CD4-positive, alpha-beta T cell treated with Interleukin-17A for 4 hours (primary cell): ENCODE data around the gene S100Z.
"Not testable (repeated sequence)": the region's sequence is repeated elsewhere in the genome, so short reads cannot be mapped to it uniquely, and the experiment has no call there.

Experiments used
- DNase-seq: peaks from one replicate; pipeline ENCODE4 v3.0.0-alpha.2; 2020; ENCODE audit warnings: mixed read lengths

S100Z gene

DNA sequence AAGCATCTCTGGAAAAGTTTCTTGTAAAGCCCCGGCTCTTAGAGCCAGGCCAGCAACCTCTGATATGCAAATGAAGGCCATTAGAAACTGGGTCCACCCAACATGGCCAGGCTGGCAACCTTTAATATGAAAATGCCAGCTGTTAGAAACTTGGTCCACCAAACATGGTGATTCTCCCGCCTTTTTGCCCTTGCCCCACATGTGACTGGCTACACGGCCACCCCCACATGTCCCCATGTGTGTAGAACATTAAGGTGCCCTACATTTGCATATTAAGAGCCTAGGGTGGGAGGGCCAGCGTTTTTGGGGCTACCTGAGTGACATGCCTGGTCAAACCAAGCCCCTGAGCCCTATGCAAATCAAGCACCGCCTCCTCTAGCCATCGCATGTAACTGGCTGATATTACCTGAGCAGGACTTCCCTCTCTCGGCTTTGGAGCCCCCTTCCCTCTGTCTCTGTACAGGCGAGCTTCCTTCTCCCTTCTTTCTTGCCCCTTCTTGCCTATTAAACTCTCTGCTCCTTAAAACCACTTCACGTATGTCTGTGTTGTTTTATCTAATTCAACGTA is 39.0 kb downstream of the S100Z start:
- no peak for DNase-seq

DNA sequence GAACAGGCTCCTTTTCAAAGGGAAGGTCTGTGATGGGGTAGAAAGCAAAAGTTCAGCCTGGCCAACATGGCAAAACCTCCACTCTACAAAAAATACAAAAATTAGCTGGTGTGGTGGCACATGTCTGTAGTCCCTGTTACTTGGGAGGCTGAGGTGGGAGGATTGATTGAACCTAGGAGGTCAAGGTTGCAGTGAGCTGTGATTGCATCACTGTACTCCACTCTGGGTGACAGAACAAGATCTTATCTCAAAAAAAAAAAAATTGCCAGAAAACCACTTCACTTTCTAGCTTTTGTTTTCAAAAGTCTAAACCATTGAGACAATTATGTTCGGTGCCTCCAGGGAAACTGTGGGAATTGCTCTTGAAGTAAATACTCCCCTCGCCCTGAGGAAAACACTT is 43.5 kb downstream of the S100Z start:
- no peak for DNase-seq

DNA sequence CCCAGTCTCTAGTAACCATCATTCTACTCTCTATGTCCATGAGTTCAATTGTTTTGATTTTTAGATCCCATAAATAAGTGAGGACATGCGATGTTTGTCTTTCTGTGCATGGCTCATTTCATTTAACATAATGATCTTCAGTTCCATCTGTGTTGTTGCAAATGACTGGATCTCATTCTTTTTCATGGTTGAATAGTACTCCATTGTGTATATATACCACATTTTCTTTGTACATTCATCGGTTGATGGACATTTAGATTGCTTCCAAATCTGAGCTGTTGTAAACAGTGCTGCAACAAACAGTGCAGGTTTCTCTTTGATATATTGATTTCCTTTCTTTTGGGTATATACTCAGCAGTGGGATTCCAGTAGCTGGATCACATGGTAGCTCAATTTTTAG is 46.4 kb downstream of the S100Z start:
- DNase-seq, result no peak

DNA sequence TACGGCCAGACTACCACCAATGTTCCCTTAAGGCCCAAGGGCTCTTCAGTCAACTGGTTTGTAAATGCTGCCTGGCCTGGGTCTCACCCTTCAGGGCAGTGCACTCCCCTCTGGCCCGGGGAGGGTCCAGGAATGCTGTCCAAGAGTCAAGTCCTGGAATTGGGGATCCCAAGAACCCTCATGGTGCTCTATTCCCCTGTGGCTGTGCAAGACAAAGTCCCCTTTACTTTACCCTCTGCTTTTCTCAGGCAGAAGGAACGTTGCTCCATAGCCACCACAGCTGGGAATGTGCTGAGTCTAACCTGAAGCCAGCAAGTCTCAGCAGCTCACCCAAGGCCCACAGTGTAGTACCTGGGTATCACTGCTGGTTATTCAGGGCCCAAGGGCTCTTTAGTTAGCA is 51.7 kb downstream of the S100Z start:
- DNase-seq, result no peak

DNA sequence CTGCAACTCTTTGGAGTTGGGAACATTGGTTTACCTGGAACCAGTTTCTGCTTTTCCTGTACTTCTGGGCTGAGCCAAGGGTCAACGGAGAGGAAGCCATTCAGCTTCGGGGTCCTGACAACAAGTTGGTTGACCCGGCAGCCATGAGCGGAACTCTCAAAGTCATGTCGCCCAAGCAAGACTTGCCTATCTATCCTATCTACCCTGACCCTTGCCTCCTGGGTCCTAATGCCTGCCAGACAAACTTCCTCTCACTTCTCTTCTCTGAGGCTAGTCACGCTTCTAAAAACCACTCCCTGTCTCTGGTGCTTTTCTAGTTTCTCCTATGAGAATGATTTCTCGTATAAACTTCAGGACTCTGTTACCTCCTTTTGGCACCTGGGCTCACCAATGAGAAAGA is 58.4 kb downstream of the S100Z start:
- no peak for DNase-seq

DNA sequence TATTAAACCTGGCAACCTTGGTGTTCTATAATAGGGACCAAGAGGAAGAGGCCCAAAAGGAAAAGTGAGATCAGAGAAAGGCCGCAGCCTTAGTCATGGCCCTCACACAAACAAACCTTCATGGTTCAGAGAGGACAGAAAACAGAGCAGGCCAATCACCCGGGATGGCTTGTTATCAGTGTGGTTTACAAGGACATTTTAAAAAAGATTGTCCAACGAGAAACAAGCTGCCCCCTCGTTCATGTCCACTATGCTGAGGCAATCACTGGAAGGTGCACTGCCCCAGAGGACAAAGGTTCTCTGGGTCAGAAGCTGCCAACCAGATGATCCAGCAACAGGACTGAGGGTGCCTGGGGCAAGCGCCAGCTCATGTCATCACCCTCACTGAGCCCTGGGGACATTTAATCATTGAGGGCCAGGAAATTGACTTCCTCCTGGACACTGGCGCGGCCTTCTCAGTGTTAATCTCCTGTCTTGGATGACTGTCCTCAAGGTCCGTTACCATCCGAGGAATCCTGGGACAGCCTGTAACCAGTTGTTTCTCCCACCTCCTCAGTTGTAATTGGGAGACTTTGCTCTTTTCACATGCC is 60.6 kb downstream of the S100Z start:
- not testable (repeated sequence) for DNase-seq

DNA sequence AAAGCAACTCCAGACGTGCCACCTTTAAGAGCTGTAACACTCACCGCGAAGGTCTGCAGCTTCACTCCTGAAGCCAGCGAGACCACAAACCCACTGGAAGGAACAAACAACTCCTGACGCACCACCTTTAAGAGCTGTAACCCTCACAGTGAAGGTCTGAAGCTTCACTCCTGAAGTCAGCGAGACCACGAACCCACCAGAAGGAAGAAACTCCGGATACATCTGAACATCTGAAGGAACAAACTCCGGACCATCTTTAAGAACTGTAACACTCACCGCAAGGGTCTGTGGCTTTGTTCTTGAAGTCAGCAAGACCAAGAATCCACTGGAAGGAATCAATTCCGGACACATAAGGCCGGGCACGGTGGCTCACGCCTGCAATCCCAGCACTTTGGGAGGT is 64.9 kb downstream of the S100Z start:
- DNase-seq, result not testable (repeated sequence)

DNA sequence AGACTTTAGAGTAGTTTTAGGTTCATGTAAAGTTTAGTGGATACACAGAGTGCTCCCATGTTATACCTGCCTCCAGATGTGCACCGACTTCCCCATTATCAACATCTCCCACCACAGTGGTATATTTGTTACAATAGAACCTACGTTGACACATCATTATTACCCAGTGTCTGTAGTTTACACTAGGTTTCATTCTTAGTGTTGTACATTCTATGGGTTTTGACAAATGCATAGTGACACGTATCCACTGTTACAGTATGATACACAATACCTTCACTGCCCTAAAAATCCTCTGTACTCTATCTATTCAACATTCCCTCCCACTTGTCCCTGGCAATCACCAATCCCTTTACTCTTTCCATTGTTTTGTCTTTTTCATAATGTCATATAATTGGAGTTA is 68.7 kb downstream of the S100Z start:
- DNase-seq, result no peak

DNA sequence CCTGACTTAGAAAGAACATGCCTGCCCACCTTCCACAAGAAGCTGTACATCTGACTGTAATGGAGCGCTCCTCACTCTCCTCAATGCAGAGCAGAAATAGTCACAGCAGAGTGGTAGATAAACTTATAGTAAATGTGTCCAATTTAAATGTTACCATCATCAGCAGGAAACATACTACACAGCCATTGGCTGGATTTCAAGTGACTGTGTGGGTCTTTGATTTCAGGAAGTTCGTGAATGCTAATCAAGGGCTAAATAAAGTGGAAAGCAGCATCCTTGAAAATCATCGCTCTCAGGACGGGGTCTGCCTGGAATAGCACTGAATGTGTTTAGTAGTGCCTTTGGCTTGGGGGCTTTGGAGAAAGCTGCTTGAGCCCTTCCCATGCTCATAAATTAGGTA is 70.7 kb downstream of the S100Z start:
- DNase-seq, result no peak

DNA sequence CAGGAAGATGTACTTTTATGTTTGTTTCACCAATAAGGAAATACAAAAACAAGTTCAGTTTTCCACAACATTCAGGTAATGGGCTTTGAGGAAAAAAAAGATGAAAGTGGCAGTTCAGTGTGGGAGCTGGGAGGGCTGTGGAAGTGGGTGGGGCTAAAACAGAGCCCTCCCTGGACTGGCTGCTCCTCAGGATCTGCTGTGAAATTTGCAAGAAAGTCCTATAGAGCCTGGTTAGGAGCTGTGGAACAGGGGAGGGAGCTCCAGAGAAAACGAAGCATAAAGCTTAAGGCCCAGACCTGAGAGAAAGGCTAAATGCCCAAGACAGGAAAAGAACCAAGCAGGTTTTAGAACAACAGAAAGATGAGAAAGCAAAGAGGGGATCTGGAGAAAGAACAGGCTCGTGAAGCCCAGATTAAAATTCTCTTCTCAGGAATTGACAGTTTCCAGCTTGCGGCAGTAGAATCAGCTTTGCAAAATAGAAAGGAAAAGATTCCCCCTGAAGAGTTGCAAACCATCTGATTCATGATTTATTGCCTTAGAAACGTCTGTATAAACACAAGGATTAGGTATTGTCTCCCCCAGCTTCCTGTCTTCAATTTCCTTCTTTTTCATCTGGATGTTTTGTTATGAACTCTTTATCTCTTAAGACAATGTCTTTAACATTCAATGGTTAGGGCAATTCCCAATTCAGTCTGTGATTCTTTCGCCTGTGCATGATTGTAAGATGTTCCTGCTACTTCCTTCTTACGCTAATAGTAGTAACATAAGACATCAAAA is 76.7 kb downstream of the S100Z start:
- DNase-seq, result no peak

DNA sequence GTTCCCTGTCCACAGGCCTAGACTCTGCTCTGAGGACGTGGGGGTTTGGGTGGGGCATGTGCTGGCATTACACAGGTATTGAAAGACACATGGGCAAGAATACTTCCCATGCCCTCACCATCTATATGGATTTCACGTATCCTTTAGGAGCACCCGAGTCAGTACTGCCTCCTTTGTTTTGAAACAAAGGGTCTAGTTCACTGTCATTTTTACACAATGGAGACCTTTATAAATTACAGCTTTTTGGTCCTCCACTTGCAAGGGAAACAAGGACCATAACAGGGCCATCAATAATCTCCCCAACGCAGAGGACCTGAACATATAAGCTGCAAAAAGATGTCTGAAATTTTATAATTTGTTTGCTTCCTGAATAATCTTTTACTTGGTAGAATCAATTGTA is 78.1 kb downstream of the S100Z start:
- no peak for DNase-seq

DNA sequence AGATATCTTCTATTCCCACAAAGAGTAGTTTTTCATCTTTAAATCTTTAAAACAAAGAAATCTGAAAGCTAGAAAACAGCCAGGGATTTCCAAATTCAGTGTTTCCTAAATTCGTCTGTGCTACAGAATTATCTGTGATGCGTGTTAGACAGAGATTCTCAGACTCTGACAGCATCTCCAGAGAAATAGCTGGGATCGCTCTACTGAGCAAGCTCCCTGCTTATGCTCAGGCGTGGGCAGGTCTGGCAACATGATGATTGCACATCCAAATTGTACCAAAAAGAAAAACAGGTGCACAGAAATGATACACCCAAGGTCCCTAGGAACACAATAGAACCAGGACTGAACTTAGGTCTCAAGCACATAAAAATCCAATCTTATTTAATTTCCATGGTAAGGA is 80.3 kb downstream of the S100Z start:
- no peak for DNase-seq

DNA sequence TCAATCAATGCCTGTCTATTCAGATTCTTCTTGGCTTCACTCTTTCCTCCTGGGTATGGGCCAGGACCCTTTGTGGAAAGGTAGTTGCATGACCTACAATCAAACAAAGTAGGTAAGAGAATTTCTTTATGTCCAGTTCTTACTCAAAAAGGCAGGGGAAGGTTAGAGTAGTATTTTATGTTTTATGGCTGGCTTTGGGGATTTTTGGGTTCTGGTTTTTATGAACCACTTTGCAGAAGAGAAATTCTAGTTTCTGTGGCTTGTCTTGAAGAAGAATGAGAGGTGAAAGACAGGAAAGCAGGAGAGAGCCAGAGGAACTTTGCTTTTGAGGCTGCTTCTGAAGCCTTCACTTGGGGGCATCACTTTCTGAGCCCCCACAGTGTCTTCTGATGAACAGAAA is 88.4 kb downstream of the S100Z start:
- no peak for DNase-seq

DNA sequence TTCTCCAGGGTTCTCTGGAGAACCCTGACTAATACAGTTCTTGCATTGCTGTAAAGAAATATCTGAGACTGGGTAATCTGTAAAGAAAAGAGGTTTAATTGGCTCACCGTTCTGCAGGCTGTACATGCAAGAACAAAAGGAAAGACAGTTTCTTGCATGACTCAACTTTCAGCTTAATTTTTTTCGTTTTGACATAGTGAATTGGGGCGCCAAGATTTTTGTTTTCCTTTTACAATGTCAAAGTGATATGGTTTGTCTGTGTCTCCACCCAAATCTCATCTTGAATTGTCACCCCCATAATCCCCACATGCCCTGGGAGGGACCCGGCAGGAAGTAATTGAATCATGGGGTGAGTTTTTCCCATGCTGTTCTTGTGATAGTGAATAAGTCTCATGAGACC is 91.2 kb downstream of the S100Z start:
- DNase-seq, result no peak

DNA sequence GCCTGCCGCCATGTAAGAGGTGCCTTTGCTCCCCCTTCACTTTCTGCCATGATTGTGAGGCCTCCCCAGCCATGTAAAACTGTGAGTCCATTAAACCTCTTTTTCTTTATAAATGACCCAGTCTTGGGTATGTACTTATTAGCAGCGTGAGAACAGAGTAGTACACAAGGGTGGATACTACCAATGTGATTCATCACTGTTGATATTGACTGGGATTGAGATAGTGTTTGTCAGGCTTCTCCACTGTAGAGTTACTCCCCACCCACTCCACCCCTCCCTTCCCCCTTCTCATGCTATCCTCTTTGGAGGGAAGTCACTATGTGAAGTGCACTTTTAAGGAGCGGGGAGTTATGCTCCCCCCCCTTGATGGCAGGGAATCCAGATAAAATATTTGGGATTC is 91.6 kb downstream of the S100Z start:
- no peak for DNase-seq

DNA sequence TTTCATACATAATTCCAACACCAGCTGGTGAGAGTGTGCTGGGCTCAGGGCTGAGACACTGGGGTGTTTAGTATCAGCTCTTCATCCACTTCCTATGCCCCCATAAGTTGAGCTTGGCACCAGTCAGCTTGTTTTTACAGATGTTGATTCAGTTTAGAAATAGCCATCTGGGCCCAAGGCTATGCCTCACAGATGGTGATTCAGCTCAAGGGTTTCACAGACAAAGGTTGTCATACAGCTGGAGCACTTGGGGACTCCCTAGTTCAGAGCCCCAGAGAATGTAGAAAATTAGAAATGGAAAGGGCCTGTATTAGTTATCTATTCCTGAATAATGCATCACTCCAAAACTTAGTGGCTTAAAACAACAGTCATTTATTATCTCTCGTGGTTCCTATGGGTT is 92.8 kb downstream of the S100Z start:
- no peak for DNase-seq

DNA sequence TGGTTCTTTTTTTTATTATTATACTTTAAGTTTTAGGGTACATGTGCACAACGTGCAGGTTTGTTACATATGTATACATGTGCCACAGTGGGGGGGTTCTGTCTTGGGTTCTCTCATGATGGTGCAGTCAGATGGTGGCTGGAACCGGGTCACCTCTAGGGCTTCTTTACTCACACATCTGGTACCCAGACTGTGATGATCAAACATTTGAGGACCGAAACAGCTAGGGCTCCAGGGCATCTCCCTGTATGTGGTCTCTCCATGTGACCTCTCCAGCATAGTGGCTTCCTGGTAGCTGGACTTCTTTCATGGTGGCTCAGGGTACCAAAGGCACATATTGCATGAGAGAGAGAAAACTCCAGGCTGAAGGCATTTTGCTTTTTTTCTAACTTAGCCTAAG is 93.2 kb downstream of the S100Z start:
- no peak for DNase-seq

DNA sequence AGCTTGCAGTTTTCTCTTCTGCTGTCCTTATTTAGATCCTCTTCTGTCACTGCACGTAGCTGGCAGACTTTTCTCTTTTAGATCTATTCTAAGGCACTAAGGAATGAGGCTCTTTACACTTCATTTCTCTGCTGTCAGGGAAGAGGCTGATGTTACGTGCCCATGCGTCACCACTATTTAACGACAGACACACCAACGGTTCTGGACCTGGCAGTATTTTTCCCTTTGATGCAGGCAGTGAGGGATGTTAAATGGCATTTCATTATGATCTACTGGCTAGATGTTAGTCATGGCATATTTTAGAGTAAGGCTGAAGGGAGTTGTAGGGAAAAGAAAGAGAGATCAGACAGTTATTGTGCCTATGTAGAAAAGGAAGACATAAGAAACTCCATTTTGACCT is 94.8 kb downstream of the S100Z start:
- DNase-seq, result no peak

DNA sequence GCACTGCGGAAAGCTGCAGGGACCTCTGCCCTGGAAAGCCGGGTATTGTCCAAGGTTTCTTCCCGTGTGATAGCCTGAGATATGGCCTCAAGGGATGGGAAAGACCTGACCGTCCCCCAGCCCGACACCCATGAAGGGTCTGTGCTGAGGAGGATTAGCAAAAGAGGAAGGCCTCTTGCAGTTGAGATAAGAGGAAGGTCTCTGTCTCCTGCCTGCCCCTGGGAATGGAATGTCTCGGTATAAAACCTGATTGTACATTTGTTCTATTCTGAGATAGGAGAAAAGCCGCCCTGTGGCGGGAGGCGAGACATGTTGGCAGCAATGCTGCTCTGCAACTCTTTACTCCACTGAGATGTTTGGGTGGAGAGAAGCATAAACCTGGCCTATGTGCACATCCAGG is 95.4 kb downstream of the S100Z start:
- not testable (repeated sequence) for DNase-seq

DNA sequence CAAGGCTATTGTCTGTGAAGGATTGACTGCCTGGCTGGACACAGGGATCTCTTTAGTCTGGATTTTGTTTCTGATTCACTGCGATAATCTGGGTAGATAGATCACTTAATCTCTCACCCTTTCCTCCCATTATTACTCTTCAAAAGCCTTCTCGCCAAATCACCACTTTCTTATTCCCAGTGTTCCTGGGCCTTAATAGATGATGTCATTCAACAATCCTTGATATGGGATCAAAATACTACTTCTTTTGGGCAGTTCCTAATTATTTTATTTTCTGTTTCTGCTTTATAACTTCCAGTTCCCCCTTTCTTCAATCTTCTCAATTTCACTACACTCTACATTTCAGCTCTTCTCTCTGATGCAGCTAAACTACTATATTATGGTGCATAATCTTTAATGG is 96.3 kb downstream of the S100Z start:
- no peak for DNase-seq

DNA sequence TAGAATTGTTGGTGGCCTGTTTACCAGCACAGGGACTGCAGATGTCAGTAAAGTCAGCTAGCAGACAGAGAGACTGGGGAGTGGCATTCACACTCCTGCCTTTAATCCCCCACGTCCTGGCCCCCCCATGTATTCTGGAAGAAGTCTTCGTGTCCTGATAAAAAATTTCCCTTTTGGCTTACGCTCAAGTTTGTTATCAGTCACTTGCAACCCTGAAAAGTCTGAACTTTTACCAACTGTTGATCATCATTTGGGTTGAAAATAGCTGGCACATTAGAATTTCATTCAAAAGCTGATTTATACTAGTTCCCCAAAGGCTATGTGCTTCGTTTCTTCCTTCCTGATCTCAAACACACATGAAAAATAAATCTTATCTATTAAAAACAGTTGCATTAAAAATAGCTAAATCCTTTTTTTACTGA is 97.3 kb downstream of the S100Z start:
- no peak for DNase-seq

DNA sequence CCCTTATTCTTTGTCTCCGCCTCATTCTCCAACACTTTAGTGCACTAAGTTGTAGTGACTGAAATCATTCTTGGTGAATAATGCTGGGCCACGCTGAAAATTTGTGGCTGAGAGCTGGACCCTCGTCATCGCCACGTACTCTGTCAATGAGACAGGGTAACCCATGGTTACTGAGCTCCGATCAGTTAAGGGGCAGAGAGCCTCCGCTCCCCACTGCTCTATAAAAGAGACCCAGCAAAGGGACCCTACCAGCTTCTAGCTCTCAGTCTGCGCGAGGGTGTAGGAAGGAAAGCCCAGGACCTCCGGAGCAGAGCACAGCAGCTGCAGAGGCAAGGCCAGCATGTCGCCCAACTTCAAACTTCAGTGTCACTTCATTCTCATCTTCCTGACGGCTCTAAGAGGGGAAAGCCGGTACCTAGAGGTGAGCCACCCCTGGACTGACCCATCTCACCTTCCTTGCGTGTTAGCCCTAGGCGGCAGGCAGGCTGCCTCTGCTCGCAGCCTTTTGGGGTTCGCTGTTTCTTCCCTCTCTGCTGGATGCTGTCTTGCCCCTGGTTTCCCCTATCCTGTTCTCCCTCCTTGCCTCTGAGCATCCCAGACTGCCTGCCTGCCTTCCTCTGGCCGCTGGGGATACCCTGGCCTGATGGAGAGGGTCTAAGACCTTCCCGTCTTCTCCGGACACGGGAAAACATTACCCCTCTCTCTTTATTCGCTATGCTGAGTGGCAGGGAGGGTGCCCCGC is 103.2 kb downstream of the S100Z start, which contains the start of gene CRHBP:
TSS of gene CRHBP (plus strand) at position 251 of the 742 bp plus-strand sequence. CDS start at position 341, 90 bp downstream.
- DNase-seq, result no peak

DNA sequence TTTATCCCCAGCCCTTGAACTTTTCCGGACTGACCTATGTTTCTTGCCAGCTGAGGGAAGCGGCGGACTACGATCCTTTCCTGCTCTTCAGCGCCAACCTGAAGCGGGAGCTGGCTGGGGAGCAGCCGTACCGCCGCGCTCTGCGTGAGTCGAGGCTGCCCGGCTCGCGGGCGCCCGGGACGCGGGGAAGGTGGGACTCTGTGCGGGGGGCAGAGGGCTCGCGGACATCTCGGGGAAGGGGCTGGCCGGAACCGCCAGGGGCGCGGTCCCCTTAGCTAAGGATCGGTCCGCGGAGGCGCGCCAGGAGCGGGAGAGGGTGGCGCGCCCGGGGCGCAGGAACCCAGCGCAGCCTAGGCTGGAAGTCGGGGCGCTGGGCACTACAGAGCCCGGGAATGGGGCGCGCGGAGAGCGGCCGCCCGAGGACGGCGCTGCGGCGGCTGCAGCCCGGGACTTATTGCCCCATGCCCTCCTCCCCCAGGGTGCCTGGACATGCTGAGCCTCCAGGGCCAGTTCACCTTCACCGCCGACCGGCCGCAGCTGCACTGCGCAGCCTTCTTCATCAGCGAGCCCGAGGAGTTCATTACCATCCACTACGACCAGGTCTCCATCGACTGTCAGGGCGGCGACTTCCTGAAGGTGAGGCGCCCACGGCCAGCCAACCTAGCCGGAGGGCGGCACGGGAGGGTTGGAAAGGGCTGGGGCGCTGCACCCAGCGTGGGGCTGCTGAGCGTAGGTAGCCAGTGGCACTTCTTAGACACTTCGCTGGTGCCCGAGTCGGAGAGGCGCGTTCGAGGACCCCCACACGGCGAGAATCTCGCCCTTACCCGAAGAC is 104.0 kb downstream of the S100Z start:
- DNase-seq, result no peak
